Adrenal gland (tissue), 5 donors: Measurements from ENCODE around the gene GFER.
"Not testable (repeated sequence)": the region's sequence is repeated elsewhere in the genome, so short reads cannot be mapped to it uniquely, and the experiment has no call there.

Experiments used
- CTCF ChIP-seq, 6 experiments: fragments of 450-650 bp in 4 of 6; fragments of 200-600 bp in 2 of 6; sonication (generic) in 1 of 6; IDR thresholded peaks; 1 replicate in 5 of 6; 2 replicates in 1 of 6; pipeline versions ENCODE4 v1.5.1 to v1.8.0; 2016 to 2021; ENCODE audit warnings: antibody characterized with exemption in 6 of 6, mild to moderate bottlenecking in 2 of 6, moderate library complexity in 1 of 6
- POLR2A ChIP-seq, 2 donors: fragments of 450-650 bp; IDR thresholded peaks; one replicate each; pipeline ENCODE4 v1.6.1; 2017; ENCODE audit warnings: antibody characterized with exemption in 2 of 2, mild to moderate bottlenecking in 2 of 2, moderate library complexity in 1 of 2
- donor health status: DM: no; HTN: no; CAD: no.

GRCh38 chr16:1962161-1963153 lies 21.5 kb upstream of the GFER start:
- not testable (repeated sequence) for TF ChIP-seq CTCF, POLR2A (IDR thresholded peaks at IDR 0.05)
